Nephron progenitor cell (in vitro differentiated cells): ENCODE measurements around the gene PZP.

ENCODE experiments used
- DNase-seq: peaks from one replicate; pipeline ENCODE4 v3.0.0; 2021
- H3K27ac Mint-ChIP-seq: 2 replicates; pipeline ENCODE4 v1.8.0; 2021; ENCODE audit warnings: mild to moderate bottlenecking, moderate library complexity, mixed read lengths
- H3K27me3 Mint-ChIP-seq: 2 replicates; pipeline ENCODE4 v1.8.0; 2021; ENCODE audit warnings: mild to moderate bottlenecking, low read depth, mixed read lengths; ENCODE audit not compliant: poor library complexity
- H3K36me3 Mint-ChIP-seq: 2 replicates; pipeline ENCODE4 v1.8.0; 2021; ENCODE audit warnings: low read depth, mixed read lengths
- H3K4me1 Mint-ChIP-seq: 2 replicates; pipeline ENCODE4 v1.8.0; 2021; ENCODE audit warnings: mixed read lengths
- H3K4me3 Mint-ChIP-seq: 2 replicates; pipeline ENCODE4 v1.8.0; 2021; ENCODE audit warnings: mild to moderate bottlenecking, moderate library complexity, mixed read lengths
- H3K9me3 Mint-ChIP-seq: 2 replicates; pipeline ENCODE4 v1.8.0; 2021; ENCODE audit warnings: mild to moderate bottlenecking, moderate library complexity, mixed read lengths
- CTCF ChIP-seq: fragments of 200-600 bp; sonication (generic); IDR thresholded peaks from 2 replicates; pipeline ENCODE4 v1.5.0; 2021; ENCODE audit warnings: antibody characterized with exemption

PZP gene

GRCh38 chr12:9104087-9104486 is 104.1 kb downstream of the PZP start:
- no peak overlapping the region for H3K27ac Mint-ChIP-seq
- H3K4me3 Mint-ChIP-seq = no peak overlapping the region
- no peak for DNase-seq
- no peaks in the 10 kb centered on the region for H3K36me3 Mint-ChIP-seq
- no peak for TF ChIP-seq CTCF
- H3K9me3 Mint-ChIP-seq = no peaks in the 10 kb centered on the region
- no peaks in the 10 kb centered on the region for H3K4me1 Mint-ChIP-seq
- peaks cover 2% of the 10 kb centered on the region for H3K27me3 Mint-ChIP-seq

- Mint-ChIP-seq H3K4me1 (no peaks in the 10 kb centered on the region), H3K4me3 (no peak overlapping the region), H3K27me3 (peaks cover 1% of the 10 kb centered on the region), H3K9me3 (no peaks in the 10 kb centered on the region), H3K36me3 (no peaks in the 10 kb centered on the region), H3K27ac (no peak overlapping the region)
- no peak for DNase-seq
- no peak for TF ChIP-seq CTCF
These were observed 104.9 kb downstream of the PZP start for GRCh38 chr12:9103050-9103849.

GRCh38 chr12:9101018-9101687 is 107.0 kb downstream of the PZP start:
- DNase-seq = no peak
- H3K9me3 Mint-ChIP-seq = no peaks in the 10 kb centered on the region
- H3K4me3 Mint-ChIP-seq = no peak overlapping the region
- H3K4me1 Mint-ChIP-seq = no peaks in the 10 kb centered on the region
- no peak overlapping the region for H3K27ac Mint-ChIP-seq
- no peak for TF ChIP-seq CTCF
- no peaks in the 10 kb centered on the region for H3K36me3 Mint-ChIP-seq
- H3K27me3 Mint-ChIP-seq = peaks cover 4% of the 10 kb centered on the region

GRCh38 chr12:9099552-9100190 is 108.5 kb downstream of the PZP start:
- TF ChIP-seq CTCF = no peak
- H3K27me3 Mint-ChIP-seq = peaks cover 4% of the 10 kb centered on the region
- no peaks in the 10 kb centered on the region for H3K36me3 Mint-ChIP-seq
- DNase-seq = no peak
- H3K9me3 Mint-ChIP-seq = no peaks in the 10 kb centered on the region
- H3K4me3 Mint-ChIP-seq = no peak overlapping the region
- no peak overlapping the region for H3K27ac Mint-ChIP-seq
- no peaks in the 10 kb centered on the region for H3K4me1 Mint-ChIP-seq
